HG02981 (cell line): ENCODE results near the gene NR6A1.

Experiments used
- ATAC-seq: cut with Tn5 transposase; IDR thresholded peaks from one replicate; pipeline ENCODE4 v1.9.1; 2021; ENCODE audit warnings: mild to moderate bottlenecking, moderate library complexity; ENCODE audit not compliant: unreplicated experiment

NR6A1 gene

DNA sequence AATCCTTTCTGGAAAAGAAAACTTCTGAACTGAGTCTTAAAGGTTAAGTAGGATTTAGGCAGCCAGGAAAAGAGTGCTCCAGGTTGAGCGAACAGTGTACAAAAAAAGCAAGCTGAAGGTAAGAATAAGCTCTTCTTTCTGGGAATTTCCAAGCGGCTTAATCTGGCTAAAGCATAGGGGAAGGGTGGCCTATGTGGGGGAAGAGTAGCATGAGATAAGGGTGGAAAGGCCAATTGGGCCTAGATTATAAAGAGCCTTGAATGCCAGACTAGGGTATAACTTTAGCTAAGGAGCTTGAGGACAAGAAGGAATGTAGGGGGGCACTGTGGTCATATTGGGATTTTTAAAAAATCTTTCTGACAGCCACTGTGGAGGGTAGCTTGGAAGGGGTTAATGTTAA lies 226.6 kb downstream of the NR6A1 start:
- no peak for ATAC-seq

DNA sequence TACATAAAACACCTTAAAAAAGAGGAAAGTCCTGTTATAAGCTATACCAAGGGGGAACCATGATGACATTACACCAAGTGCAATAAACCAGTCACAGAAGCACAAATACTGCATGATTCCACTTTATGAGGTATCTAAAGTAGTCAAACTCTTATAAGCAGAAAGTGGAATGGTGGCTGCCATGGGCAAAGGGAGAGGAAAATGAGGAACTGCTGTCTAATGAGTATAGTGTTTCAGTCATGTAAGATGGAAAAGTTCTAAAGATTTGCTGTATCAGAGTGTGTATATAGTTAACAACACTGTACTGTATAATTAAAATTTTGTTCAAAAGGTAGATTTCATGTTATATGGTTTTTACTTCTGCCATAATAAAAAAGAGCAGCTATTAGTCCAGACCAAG lies 229.3 kb downstream of the NR6A1 start:
- no peak for ATAC-seq

DNA sequence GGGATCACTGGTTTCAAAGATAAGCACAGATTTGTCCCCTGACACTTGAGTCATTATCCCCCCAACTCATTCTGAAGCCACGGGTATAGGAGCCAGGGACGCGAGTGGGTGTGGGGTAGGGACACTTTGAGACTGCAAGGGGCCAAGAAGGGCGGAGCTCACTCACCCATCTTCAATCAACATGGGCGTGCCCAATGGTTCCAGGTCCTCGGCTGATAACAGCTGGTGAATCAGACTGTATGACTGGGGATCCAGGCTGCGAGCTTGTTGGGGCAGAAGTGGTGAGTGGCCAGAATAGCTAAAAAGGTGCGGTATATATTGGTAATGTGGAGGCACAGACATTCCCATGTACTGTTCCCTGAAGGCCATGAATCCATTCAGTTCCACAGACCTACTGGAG lies 233.2 kb downstream of the NR6A1 start:
- ATAC-seq, result no peak

DNA sequence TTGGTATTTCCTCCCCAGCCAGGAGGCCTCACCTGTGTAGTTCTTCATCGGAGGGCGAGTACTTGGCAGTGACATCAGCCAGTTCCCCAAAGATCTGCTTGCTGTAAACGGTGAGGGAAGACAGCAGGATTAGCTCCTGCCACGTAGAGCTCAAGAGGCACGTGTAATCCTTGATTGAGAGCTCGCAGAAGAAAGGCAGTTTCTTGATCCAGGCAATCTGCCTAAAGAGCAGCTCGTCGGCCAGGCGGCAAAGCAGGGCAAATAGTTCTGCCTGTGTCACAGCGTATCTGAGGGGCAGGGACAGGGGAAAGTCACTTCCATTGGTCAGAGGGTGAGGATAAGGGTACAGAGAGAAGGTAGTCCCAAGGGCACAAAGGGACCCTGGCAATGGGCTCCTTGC lies 235.3 kb downstream of the NR6A1 start:
- ATAC-seq, result no peak

DNA sequence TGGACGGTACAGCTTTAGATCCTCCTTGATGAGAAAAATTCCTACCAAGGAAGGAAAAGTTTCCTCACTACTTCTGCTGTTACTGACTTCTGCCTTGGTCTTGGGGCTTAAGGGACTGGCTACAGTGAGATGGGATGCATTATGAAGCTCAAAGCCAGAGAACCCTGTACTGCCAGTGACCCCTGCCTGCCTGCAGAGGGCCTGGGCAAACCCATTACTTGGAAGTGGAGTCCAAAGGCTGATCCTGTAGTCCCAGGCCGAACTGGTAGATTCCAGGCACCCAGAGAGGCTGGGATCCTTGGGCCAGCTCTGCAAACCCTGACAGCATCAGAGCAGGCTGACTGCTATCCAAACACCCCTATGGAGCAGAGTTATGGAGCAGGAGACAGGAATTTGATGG lies 238.2 kb downstream of the NR6A1 start:
- no peak for ATAC-seq

DNA sequence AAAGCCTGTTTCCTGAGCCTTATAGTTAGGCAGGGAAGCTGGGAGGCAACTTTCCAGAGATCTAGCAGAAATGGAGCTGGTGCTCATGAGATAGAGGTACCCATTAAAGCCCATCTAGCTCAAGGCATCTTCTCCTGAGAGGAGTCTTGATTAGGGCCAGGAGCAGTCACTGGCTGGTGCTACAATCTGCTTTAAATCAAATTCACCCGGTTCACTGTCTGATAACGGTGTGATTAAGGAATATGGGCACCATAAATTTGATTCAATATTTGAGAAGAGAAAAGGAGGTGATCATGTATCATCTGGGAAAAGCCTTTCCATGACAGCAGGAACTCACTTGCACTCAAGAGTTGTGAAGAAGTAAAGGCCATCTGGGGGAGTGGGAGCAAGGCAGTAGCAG lies 240.0 kb downstream of the NR6A1 start:
- no peak for ATAC-seq

DNA sequence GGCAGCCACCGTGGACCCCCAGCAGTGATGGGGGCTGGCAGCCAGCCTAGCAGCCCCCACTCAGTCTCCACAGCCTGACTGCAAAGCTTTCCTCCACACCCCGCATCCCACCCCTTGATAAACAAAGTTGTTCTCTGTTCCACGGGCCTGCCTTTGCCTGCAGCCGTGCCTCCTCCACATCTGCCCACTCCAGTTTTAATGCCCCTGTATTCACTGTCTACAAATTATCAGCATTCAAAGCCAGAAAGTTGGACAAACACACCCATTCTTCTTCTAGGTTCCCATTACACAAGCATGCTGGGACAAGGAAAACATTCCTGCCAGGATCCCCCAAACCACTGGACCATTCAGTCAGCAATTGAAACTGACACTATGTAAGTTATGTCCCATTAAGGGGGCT lies 240.9 kb downstream of the NR6A1 start:
- no peak for ATAC-seq

DNA sequence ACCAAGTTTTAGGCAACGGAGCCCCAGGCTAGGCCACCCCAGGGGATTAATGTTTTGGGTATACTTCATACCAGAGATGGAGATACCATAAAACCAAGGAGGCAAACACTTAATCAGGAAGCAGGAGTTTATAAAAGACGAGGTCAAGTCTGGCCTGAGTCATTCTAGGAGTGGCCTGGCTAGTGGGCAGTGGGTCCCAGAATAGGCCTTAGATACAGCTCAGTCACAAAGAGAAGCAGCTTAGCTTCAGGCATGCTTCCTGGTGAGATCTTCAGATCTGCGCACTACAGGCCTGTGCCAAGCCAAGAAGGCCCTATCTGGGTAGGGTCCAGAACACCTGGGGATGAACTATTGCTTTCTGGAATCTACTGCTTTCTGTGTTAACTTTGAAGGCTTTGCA lies 243.3 kb downstream of the NR6A1 start:
- no peak for ATAC-seq

- no peak for ATAC-seq
These were observed 244.9 kb downstream of the NR6A1 start for GRCh38 chr9:124526174-124526573.

GRCh38 chr9:124522121-124523098 lies 248.7 kb downstream of the NR6A1 start:
- ATAC-seq, result no peak

DNA sequence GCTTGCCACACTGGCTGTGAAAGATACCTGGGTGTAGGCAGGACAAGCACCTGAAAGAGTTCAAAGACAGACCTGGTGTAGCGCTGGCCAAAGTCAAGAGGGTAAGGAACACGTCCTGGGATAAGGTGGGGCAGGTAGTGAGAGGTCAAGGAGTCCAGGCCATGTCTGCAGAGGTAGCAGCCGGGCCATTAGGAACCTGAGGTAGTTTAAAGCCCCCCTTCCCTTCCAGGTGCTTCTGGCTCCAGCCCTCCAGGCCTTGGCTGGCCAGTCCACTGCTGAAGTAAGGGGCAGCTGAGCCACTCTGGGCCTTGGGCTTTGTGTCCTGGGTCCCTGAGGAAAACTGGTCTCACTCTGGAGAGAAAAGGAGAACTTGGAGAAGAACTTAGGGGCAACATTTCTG lies 250.0 kb downstream of the NR6A1 start:
- no peak for ATAC-seq

- ATAC-seq, result no peak
These were observed 250.9 kb downstream of the NR6A1 start for GRCh38 chr9:124520206-124520596.

DNA sequence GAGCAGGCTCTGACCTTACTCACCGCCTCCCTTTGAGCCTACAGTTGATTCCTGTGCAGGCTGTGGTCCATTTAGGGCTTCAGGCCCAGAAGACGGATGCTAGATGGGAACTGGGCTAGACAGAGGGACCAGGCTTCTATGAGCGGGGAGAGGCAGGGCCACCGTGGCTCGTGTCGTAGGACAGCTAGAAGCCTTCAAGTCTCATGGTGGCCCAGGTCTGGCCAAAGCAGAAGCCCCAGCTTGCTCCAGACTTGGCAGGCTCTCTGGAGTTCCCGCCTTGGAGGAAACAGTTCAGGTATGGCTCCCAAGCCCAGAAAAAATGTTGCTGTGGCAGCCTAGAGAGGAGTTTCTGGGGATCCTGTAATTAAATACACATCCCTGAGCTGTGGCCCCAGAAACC lies 253.0 kb downstream of the NR6A1 start:
- ATAC-seq, result no peak

DNA sequence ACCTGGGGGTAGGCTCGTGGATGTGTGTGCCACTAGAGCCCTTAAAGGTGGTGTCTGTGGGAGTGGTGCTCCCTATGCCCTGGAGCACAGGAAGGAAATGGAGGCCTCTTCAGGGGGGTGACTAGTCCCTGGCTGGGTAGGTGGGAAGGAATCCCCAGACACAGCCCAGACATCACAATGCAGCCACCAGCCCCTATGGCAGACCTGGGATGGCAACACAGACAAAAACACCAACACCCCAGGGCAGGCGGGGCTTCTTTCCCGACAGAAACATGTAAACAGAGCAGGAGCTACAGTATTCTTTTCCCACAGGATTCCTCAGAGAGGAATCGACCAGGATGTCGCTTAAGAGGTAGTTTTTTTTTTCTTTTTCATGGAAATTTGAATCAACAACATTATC lies 253.5 kb downstream of the NR6A1 start:
- ATAC-seq, result no peak

- no peak for ATAC-seq
These were observed 256.2 kb downstream of the NR6A1 start for GRCh38 chr9:124514874-124515273.

- ATAC-seq, result no peak
These were observed 257.0 kb downstream of the NR6A1 start for GRCh38 chr9:124514125-124514524.

DNA sequence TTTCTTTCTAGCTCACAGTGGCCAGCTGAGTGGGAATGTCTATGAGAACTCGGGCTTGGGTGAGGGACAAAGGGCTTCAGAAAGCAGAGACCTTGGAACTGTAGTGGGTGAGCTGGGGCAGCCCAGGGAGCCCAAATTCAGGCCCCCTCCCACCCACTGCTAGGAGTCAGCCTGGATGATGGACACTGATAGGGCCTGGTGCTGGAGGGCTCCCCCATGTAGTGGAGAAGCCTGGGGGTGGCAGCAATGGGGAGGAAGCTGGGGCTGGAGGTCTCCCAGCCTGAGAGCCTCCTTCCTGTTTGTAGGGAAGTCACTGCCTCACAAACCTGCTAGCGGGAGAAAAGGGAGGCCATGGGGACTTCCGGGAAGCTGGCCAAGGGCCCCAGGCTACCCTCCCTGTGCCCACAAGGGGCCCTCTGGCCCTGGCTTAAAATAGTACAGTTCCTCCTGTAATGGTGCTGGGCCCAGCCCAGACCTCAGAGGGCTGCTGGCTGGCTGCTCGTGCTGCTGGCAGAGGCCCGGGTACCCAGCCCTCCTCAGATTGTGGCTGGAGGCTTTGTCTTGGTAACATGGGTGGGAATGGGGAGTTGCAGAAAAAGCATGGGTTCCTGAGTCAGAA lies 257.6 kb downstream of the NR6A1 start:
- no peak for ATAC-seq

- no peak for ATAC-seq
These were observed 258.3 kb downstream of the NR6A1 start for GRCh38 chr9:124512806-124513204.

- no peak for ATAC-seq
These were observed 259.0 kb downstream of the NR6A1 start for GRCh38 chr9:124511891-124512805.

DNA sequence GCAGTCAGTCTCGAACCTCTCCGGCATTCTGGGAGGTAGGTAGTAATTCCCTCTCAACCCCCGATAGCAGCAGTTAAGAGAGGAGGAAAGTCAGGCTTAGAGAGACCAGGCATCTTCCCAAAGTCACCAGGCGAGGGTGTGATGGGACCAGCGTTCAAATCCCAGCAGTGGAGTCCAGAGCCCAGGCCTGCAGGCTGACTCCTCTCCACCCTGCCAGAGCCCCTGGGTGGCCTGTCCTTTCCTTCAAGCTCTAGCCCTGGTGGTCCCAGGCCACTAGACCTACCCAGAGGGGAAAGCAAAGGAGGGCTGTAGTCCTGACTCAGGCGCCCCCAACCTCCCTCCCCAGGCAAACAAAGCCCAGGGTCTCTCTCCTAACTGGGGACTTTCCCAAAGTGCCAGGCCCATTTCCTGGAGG lies 259.7 kb downstream of the NR6A1 start:
- no peak for ATAC-seq
